Suppressor macrophage (primary cell): ENCODE results near the gene SLC26A11.
"Not testable (repeated sequence)": the region's sequence is repeated elsewhere in the genome, so short reads cannot be mapped to it uniquely, and the experiment has no call there.

Source experiments
- DNase-seq, 4 experiments: peaks; one replicate each; pipeline ENCODE4 v3.0.0-alpha.2; 2020 to 2022

SLC26A11 gene

GRCh38 chr17:80245566-80246265 lies 25.5 kb downstream of the SLC26A11 start:
- DNase-seq, result no peak

GRCh38 chr17:80246266-80246681 lies 26.0 kb downstream of the SLC26A11 start:
- no peak for DNase-seq

- no peak for DNase-seq
Measured at GRCh38 chr17:80246726-80247125, 26.5 kb downstream of the SLC26A11 start.

GRCh38 chr17:80247561-80247960 lies 27.3 kb downstream of the SLC26A11 start:
- no peak for DNase-seq

GRCh38 chr17:80248001-80248893 lies 28.0 kb downstream of the SLC26A11 start:
- DNase-seq, result no peak

- no peak for DNase-seq
Measured at GRCh38 chr17:80248894-80249710, 28.9 kb downstream of the SLC26A11 start.

GRCh38 chr17:80251966-80252365 lies 31.7 kb downstream of the SLC26A11 start:
- no peak for DNase-seq

- peak; percentile 27 to 61 (median 42) for DNase-seq
Measured at GRCh38 chr17:80252871-80253270, 32.6 kb downstream of the SLC26A11 start.

GRCh38 chr17:80253631-80254395 lies 33.6 kb downstream of the SLC26A11 start:
- no peak for DNase-seq

GRCh38 chr17:80254396-80255251 lies 34.4 kb downstream of the SLC26A11 start:
- peak; percentile 52 to 73 (median 66) for DNase-seq

- no peak for DNase-seq
Measured at GRCh38 chr17:80256034-80256350, 35.8 kb downstream of the SLC26A11 start.

- no peak for DNase-seq
Measured at GRCh38 chr17:80257716-80258213, 37.5 kb downstream of the SLC26A11 start.

- not testable (repeated sequence) for DNase-seq
Measured at GRCh38 chr17:80258296-80258695, 38.1 kb downstream of the SLC26A11 start.

GRCh38 chr17:80259457-80260068 lies 39.3 kb downstream of the SLC26A11 start:
- no peak for DNase-seq

GRCh38 chr17:80260069-80260535 lies 39.9 kb downstream of the SLC26A11 start:
- DNase-seq, result peak; percentile 81 to 94 (median 87)

- peak; percentile 50 to 76 (median 64) for DNase-seq
Measured at GRCh38 chr17:80260791-80261158, 40.5 kb downstream of the SLC26A11 start, which contains the start of gene RNF213. Gene RNF213 (plus strand): TSS chr17:80260852. CDS start chr17:80263682, 2,830 bp downstream.

- DNase-seq, result peak; percentile 35 to 58 (median 49)
Measured at GRCh38 chr17:80261159-80261894, 41.1 kb downstream of the SLC26A11 start.

- DNase-seq, result no peak
Measured at GRCh38 chr17:80261895-80262279, 41.7 kb downstream of the SLC26A11 start.

GRCh38 chr17:80262291-80262690 lies 42.1 kb downstream of the SLC26A11 start:
- DNase-seq, result no peak
